HG03095 (cell line): ENCODE data around the gene CCDC178.

Source experiments
- ATAC-seq: cut with Tn5 transposase; IDR thresholded peaks from one replicate; pipeline ENCODE4 v1.9.1; 2021; ENCODE audit warnings: moderate library complexity; ENCODE audit not compliant: unreplicated experiment

The CCDC178 gene

GRCh38 chr18:32929213-32929612 is 511.3 kb downstream of the CCDC178 start:
- no peak for ATAC-seq

GRCh38 chr18:32922951-32923430 is 517.5 kb downstream of the CCDC178 start:
- ATAC-seq, result peak; percentile 32

- ATAC-seq, result no peak
These were observed 519.4 kb downstream of the CCDC178 start for GRCh38 chr18:32920796-32921787.

- peak; percentile 90 for ATAC-seq
These were observed 520.7 kb downstream of the CCDC178 start for GRCh38 chr18:32919799-32920198.

GRCh38 chr18:32918692-32919250 is 521.8 kb downstream of the CCDC178 start:
- ATAC-seq, result no peak

- ATAC-seq, result no peak
These were observed 525.0 kb downstream of the CCDC178 start for GRCh38 chr18:32915516-32915915.

- no peak for ATAC-seq
These were observed 528.7 kb downstream of the CCDC178 start for GRCh38 chr18:32911660-32912284.

- ATAC-seq, result no peak
These were observed 529.7 kb downstream of the CCDC178 start for GRCh38 chr18:32910694-32911296.

- no peak for ATAC-seq
These were observed 530.5 kb downstream of the CCDC178 start for GRCh38 chr18:32909798-32910561.

- ATAC-seq, result no peak
These were observed 532.1 kb downstream of the CCDC178 start for GRCh38 chr18:32908424-32908805.

- ATAC-seq, result no peak
These were observed 532.7 kb downstream of the CCDC178 start for GRCh38 chr18:32907648-32908423.

GRCh38 chr18:32907311-32907585 is 533.3 kb downstream of the CCDC178 start:
- ATAC-seq, result no peak

GRCh38 chr18:32906506-32907310 is 533.8 kb downstream of the CCDC178 start:
- ATAC-seq, result no peak

GRCh38 chr18:32905651-32906050 is 534.9 kb downstream of the CCDC178 start:
- ATAC-seq, result no peak

- no peak for ATAC-seq
These were observed 537.8 kb downstream of the CCDC178 start for GRCh38 chr18:32902568-32903330.

- ATAC-seq, result no peak
These were observed 540.7 kb downstream of the CCDC178 start for GRCh38 chr18:32899819-32900218.

GRCh38 chr18:32896776-32897547 is 543.6 kb downstream of the CCDC178 start:
- ATAC-seq, result no peak

- ATAC-seq, result no peak
These were observed 546.6 kb downstream of the CCDC178 start for GRCh38 chr18:32893915-32894314.
